BJ (cell line): ENCODE results near the gene MPV17L2. TPM values are rescaled to one million over a fixed set of nuclear protein-coding genes. Genes with fewer than 3 reads are reported as not detected.

ENCODE experiments used
- CTCF ChIA-PET: fragments of 350-600 bp; formaldehyde crosslinking; extraction: SDS; loops from one replicate; lab custom pipeline; 2021; ENCODE audit warnings: antibody characterized with exemption, inconsistent platforms; lab: Yijun Ruan, JAX
- POLR2A ChIA-PET: fragments of 300-600 bp; sonication (Branson Sonifier 250); formaldehyde crosslinking; extraction: SDS; loops from one replicate; lab custom pipeline; 2021; ENCODE audit warnings: antibody characterized with exemption; lab: Charles Lee
- DNase-seq: peaks from one replicate; pipeline ENCODE4 v3.0.0-alpha.2; 2011; ENCODE audit warnings: low read depth
- H3K27me3 ChIP-seq: 2 replicates; pipeline ENCODE4 v1.6.0; 2011; ENCODE audit warnings: low read length; ENCODE audit not compliant: control insufficient read depth, insufficient read depth
- H3K36me3 ChIP-seq: 2 replicates; pipeline ENCODE4 v1.5.1; 2011; ENCODE audit warnings: low read length; ENCODE audit not compliant: control insufficient read depth, insufficient read depth
- H3K4me3 ChIP-seq: 2 replicates; pipeline ENCODE4 v1.5.1; 2011; ENCODE audit warnings: low read depth, mild to moderate bottlenecking, control low read depth, low read length
- CTCF ChIP-seq: IDR thresholded peaks from 2 replicates; pipeline ENCODE4 v1.5.1; 2011; ENCODE audit warnings: low read depth, mild to moderate bottlenecking, control low read depth, inconsistent platforms, low read length, moderate library complexity; ENCODE audit not compliant: insufficient read depth
- polyA plus RNA-seq: library from polyadenylated mRNA; depleted of rRNA; stranded (reverse); fragments of >200 nt; gene quantifications from 2 replicates; pipeline ENCODE4 v1.2.3, GENCODE V29; 2011

Gene MPV17L2
- polyA plus RNA-seq, 1 experiment, result 25.0 TPM

- POLR2A ChIA-PET, result no interaction called here
- DNase-seq, result no peak
- Histone ChIP-seq H3K4me3 (no peak overlapping the region), H3K36me3 (no peaks in the 10 kb centered on the region), H3K27me3 (peaks cover 4% of the 10 kb centered on the region; the same call in 1 of the 2 replicates)
- CTCF ChIA-PET, result no interaction called here
- no peak for TF ChIP-seq CTCF
Measured at GRCh38 chr19:18216789-18217188, 23.8 kb downstream of the MPV17L2 start.

- ChIA-PET POLR2A (no interaction called here), CTCF (no interaction called here)
- Histone ChIP-seq H3K36me3 (no peaks in the 10 kb centered on the region), H3K4me3 (no peak overlapping the region), H3K27me3 (peaks cover 4% of the 10 kb centered on the region; the same call in 1 of the 2 replicates)
- TF ChIP-seq CTCF, result no peak
- DNase-seq, result no peak
Measured at GRCh38 chr19:18218159-18218558, 25.1 kb downstream of the MPV17L2 start.

- no peaks in the 10 kb centered on the region for H3K36me3 ChIP-seq
- no peak for DNase-seq
- peaks cover 4% of the 10 kb centered on the region; the same call in 1 of the 2 replicates for H3K27me3 ChIP-seq
- CTCF ChIA-PET, result interaction anchor here (2.0 kb wide), 1 partner anchor 33 kb away, joined by 8 read pairs; no protein-coding TSS in a partner anchor
- POLR2A ChIA-PET, result no interaction called here
- no peak overlapping the region for H3K4me3 ChIP-seq
- TF ChIP-seq CTCF, result no peak
Measured at GRCh38 chr19:18218600-18218999, 25.6 kb downstream of the MPV17L2 start.

GRCh38 chr19:18219911-18220631 lies 27.1 kb downstream of the MPV17L2 start:
- CTCF ChIA-PET, result interaction anchor here (0.6 to 2.0 kb wide), 5 partner anchors 12 to 205 kb away, joined by 3 to 8 read pairs (median 3); no protein-coding TSS in a partner anchor
- Histone ChIP-seq H3K27me3 (peaks cover 4% of the 10 kb centered on the region; the same call in 1 of the 2 replicates), H3K4me3 (no peak overlapping the region), H3K36me3 (no peaks in the 10 kb centered on the region)
- no peak for TF ChIP-seq CTCF
- POLR2A ChIA-PET, result no interaction called here
- no peak for DNase-seq

- H3K36me3 ChIP-seq, result no peaks in the 10 kb centered on the region
- H3K27me3 ChIP-seq, result peaks cover 7% of the 10 kb centered on the region
- CTCF ChIA-PET, result interaction anchor here (1.0 to 2.0 kb wide), 3 partner anchors 11 to 31 kb away, joined by 6 to 8 read pairs (median 6); no protein-coding TSS in a partner anchor
- no peak for TF ChIP-seq CTCF
- POLR2A ChIA-PET, result no interaction called here
- no peak for DNase-seq
- H3K4me3 ChIP-seq, result no peak overlapping the region
Measured at GRCh38 chr19:18220632-18221275, 27.7 kb downstream of the MPV17L2 start.
